Tibial nerve (tissue), 4 donors: ENCODE results near the gene ASXL1. TPM values are rescaled to one million over a fixed set of nuclear protein-coding genes. Genes with fewer than 3 reads are reported as not detected.

Source experiments
- DNase-seq, 2 donors: peaks; one replicate each; pipeline ENCODE4 v3.0.0-alpha.2; 2019; ENCODE audit warnings: low spot score in 2 of 2
- H3K27ac ChIP-seq, 4 donors: fragments of 200-600 bp; sonication (generic) in 3 of 4; one replicate each; pipeline ENCODE4 v1.5.1; 2017 to 2019; ENCODE audit warnings: mild to moderate bottlenecking in 1 of 4
- H3K27me3 ChIP-seq, 2 donors: fragments of 200-600 bp; sonication (generic) in 1 of 2; one replicate each; pipeline versions ENCODE4 v1.5.1 to v1.6.0; 2017 to 2019
- H3K36me3 ChIP-seq, 3 donors: fragments of 200-600 bp; sonication (generic); one replicate each; pipeline ENCODE4 v1.5.1; 2018 to 2019
- H3K4me1 ChIP-seq, 4 donors: fragments of 200-600 bp; sonication (generic) in 3 of 4; one replicate each; pipeline ENCODE4 v1.5.1; 2017 to 2019
- H3K4me3 ChIP-seq, 4 donors: fragments of 200-600 bp; sonication (generic) in 3 of 4; one replicate each; pipeline ENCODE4 v1.5.1; 2017 to 2019; ENCODE audit warnings: mild to moderate bottlenecking in 1 of 4, moderate library complexity in 1 of 4
- H3K9me3 ChIP-seq, 4 donors: fragments of 200-600 bp; sonication (generic) in 3 of 4; one replicate each; pipeline ENCODE4 v1.5.1; 2017 to 2019
- CTCF ChIP-seq, 5 experiments: fragments of 200-600 bp in 3 of 5; fragments of 450-650 bp in 2 of 5; sonication (generic) in 3 of 5; IDR thresholded peaks; one replicate each; pipeline ENCODE4 v1.5.1; 2016 to 2019; ENCODE audit warnings: antibody characterized with exemption in 5 of 5, mild to moderate bottlenecking in 3 of 5, moderate library complexity in 2 of 5
- EP300 ChIP-seq, 2 donors: sonication (generic); formaldehyde crosslinking; IDR thresholded peaks; one replicate each; pipeline ENCODE4 v1.6.1; 2017; ENCODE audit warnings: antibody characterized with exemption in 2 of 2, mild to moderate bottlenecking in 1 of 2
- POLR2A ChIP-seq, 2 donors: fragments of 450-650 bp; IDR thresholded peaks; one replicate each; pipeline ENCODE4 v1.6.1; 2017; ENCODE audit warnings: antibody characterized with exemption in 2 of 2, mild to moderate bottlenecking in 2 of 2, moderate library complexity in 2 of 2
- WGBS, 2 donors: methylation state at CpG; one replicate each; pipeline ENCODE4 v1.1.5; 2018; 5-methylcytosine and 5-hydroxymethylcytosine counted together
- total RNA-seq, 4 donors: library from RNA; depleted of rRNA; stranded (reverse); fragments of >200 nt; gene quantifications; one replicate each; pipeline ENCODE4 v1.1.0, GENCODE V29; 2016

Gene ASXL1
- total RNA-seq, 4 donors from 2014 or later: 108 to 194 (median 138) TPM

DNA sequence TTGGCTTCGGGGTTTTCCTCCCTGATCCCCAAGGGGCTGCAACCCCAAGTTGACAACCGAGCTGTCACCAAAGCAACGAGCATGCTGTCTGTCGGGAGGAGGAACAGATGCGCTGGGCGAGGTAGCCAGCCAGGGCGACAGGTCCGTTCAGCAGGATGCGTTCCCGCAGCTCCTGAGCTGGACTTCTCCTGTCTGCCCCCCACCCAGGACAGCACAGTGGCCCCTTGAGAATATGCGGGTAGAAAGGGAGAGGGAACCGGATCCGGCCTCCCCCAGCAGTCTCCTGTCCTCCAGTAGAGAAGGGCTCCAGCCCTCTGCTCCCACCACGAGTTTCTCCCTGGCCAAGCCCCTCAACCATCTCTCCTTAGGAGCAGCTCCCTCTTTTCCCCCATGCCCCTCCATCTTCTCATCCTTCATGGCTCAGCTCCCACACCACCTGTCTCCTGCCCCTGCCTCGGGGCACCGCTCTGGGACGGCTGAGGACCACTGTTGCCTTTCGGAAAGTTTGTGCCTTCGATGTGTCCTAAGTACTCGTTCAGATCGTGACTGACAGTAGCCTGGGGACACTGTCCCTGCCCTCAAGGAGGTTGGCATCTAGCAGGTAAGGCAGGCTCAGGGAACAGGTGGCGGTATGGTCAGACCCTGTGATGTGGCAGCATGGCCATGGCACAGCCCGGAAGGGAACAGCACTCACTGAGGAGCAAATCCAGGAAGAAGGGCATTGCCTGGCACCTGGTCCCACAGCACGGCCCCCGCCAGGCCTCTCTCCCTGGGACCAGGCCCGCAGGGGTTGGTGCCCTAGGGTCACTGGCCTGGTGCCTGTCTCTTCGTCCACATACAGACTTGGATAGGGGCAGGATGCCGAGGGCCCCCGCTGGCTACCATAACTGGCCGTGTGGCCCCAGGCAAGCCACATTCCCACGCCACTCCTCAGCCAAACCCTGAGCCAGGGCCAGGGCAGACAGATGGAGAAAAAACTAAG lies 96.3 kb downstream of the ASXL1 start:
- TF ChIP-seq CTCF (IDR thresholded peaks at IDR 0.05): no peak
- no peak for TF ChIP-seq POLR2A (IDR thresholded peaks at IDR 0.05)
- TF ChIP-seq EP300 (IDR thresholded peaks at IDR 0.05): no peak
- peaks cover 0 to 63% (median 30%) of the 10 kb centered on the region in 4 donors for H3K4me1 ChIP-seq
- H3K4me3 ChIP-seq: no peak overlapping the region
- H3K9me3 ChIP-seq: no peaks in the 10 kb centered on the region
- H3K27ac ChIP-seq: peak overlapping the region in 2 of 4 donors; percentile 50 to 85
- no peak for DNase-seq
- 82 to 86% methylated on average over 19 to 31 of the region's 31 CpGs for WGBS, 2 donors
- no peaks in the 10 kb centered on the region for H3K27me3 ChIP-seq
- H3K36me3 ChIP-seq: peaks cover 0 to 69% (median 4%) of the 10 kb centered on the region in 3 donors

DNA sequence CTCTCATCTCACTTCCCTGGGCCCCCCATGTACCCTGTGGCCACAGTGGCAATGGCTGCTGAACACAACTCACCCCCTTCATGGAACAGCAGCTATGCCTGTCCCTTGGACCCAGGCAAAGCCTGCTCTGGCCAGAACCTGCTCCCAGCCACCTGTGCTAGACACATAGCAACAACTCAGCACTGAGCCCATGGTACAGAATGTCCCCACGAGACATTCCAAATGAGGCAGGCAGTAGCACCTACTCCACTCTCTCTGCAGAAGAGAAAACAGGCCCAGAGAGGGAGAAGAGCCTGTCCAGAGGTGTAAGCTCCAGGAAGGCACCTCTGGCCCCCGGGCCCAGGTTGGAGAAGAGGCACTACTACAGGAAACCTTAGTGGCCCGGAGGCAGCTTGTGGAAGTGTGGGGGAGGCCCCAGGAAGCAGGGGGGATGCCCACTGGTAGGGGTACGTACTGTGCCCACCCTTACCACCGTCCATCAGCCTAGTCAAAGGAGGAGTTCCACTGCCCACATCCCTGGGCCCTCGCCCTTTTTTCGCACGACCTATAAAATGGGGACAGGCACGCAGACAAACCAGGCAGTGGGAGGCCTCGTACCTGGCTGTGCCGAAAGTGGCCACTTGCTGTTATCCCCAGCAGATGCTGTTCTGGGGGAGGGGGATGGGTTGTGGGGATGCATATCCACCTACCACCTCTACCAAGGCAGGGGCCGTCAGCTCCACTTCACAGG lies 97.2 kb downstream of the ASXL1 start:
- no peak for DNase-seq
- Histone ChIP-seq H3K36me3 (peaks cover 0 to 63% (median 4%) of the 10 kb centered on the region in 3 donors), H3K4me1 (peaks cover 0 to 61% (median 26%) of the 10 kb centered on the region in 4 donors), H3K4me3 (no peak overlapping the region), H3K27me3 (no peaks in the 10 kb centered on the region), H3K9me3 (no peaks in the 10 kb centered on the region), H3K27ac (peak overlapping the region in 2 of 4 donors; percentile 50 to 85)
- TF ChIP-seq EP300 (IDR thresholded peaks at IDR 0.05) (no peak), CTCF (IDR thresholded peaks at IDR 0.05) (no peak), POLR2A (IDR thresholded peaks at IDR 0.05) (no peak)
- 82 to 86% methylated on average over 11 to 12 of the region's 12 CpGs for WGBS, 2 donors

GRCh38 chr20:32455901-32456701 lies 98.0 kb downstream of the ASXL1 start:
- TF ChIP-seq POLR2A (IDR thresholded peaks at IDR 0.05) (no peak), CTCF (IDR thresholded peaks at IDR 0.05) (no peak), EP300 (IDR thresholded peaks at IDR 0.05) (no peak)
- no peaks in the 10 kb centered on the region for H3K27me3 ChIP-seq
- DNase-seq: no peak
- H3K27ac ChIP-seq: peak overlapping the region in 3 of 4 donors; percentile 64 to 85 (median 77)
- H3K4me3 ChIP-seq: no peak overlapping the region
- H3K4me1 ChIP-seq: peaks cover 0 to 61% (median 24%) of the 10 kb centered on the region in 4 donors
- H3K9me3 ChIP-seq: no peaks in the 10 kb centered on the region
- peaks cover 0 to 58% (median 4%) of the 10 kb centered on the region in 3 donors for H3K36me3 ChIP-seq
- 81 to 84% methylated on average over 27 to 35 of the region's 35 CpGs for WGBS, 2 donors

- peaks cover 0 to 49% (median 4%) of the 10 kb centered on the region in 3 donors for H3K36me3 ChIP-seq
- WGBS, 2 donors: 4 to 8% methylated on average over 19 of the region's 36 CpGs
These were observed 98.8 kb downstream of the ASXL1 start for GRCh38 chr20:32456869-32457478.

More at GRCh38 chr20:32456869-32457478, 98.8 kb downstream of the ASXL1 start:
- Histone ChIP-seq H3K27ac (peak overlapping the region; percentile 37 to 85 (median 70)), H3K4me1 (peaks cover 0 to 59% (median 24%) of the 10 kb centered on the region in 4 donors), H3K9me3 (no peaks in the 10 kb centered on the region), H3K27me3 (no peaks in the 10 kb centered on the region), H3K4me3 (peak overlapping the region; percentile 27 to 58 (median 48))
- no peak for DNase-seq
- TF ChIP-seq CTCF (IDR thresholded peaks at IDR 0.05) (peak; percentile 57 to 89 (median 82)), EP300 (IDR thresholded peaks at IDR 0.05) (no peak)
